Adrenal gland (tissue), 19 donors: ENCODE measurements around the gene CCL19. TPM values are rescaled to one million over a fixed set of nuclear protein-coding genes. Genes with fewer than 3 reads are reported as not detected.
"Not testable (repeated sequence)": the region's sequence is repeated elsewhere in the genome, so short reads cannot be mapped to it uniquely, and the experiment has no call there.

ENCODE experiments used
- DNase-seq, 7 donors: peaks; one replicate each; pipeline ENCODE4 v3.0.0-alpha.2; 2019 to 2020
- H3K27ac ChIP-seq, 5 donors: fragments of 200-600 bp; sonication (generic) in 4 of 5; 1 replicate in 3 of 5; 2 replicates in 2 of 5; pipeline versions ENCODE4 v1.5.1 to v1.8.0; 2016 to 2020; ENCODE audit warnings: mild to moderate bottlenecking in 1 of 5
- H3K27me3 ChIP-seq: fragments of 200-600 bp; 2 replicates; pipeline ENCODE4 v1.8.0; 2021
- H3K36me3 ChIP-seq, 2 donors: fragments of 200-600 bp; replicated peaks in 1 of 2; 1 replicate in 1 of 2; 2 replicates in 1 of 2; pipeline versions ENCODE4 v1.5.1 to v1.8.0; 2018 to 2022
- H3K4me1 ChIP-seq, 2 donors: fragments of 200-600 bp; replicated peaks in 1 of 2; 1 replicate in 1 of 2; 2 replicates in 1 of 2; pipeline versions ENCODE4 v1.5.1 to v1.8.0; 2018 to 2021
- H3K4me3 ChIP-seq, 4 donors: fragments of 200-600 bp; sonication (generic) in 3 of 4; one replicate each; pipeline ENCODE4 v1.5.1; 2016 to 2018
- H3K9me3 ChIP-seq, 3 donors: fragments of 200-600 bp; sonication (generic) in 1 of 3; replicated peaks in 1 of 3; 1 replicate in 2 of 3; 2 replicates in 1 of 3; pipeline versions ENCODE4 v1.5.1 to v1.8.0; 2016 to 2021
- POLR2A ChIP-seq, 2 donors: fragments of 450-650 bp; IDR thresholded peaks; one replicate each; pipeline ENCODE4 v1.6.1; 2017; ENCODE audit warnings: antibody characterized with exemption in 2 of 2, mild to moderate bottlenecking in 2 of 2, moderate library complexity in 1 of 2
- WGBS, 4 donors: extraction: QIAGEN DNeasy Blood & Tissue Kit in 2 of 4; methylation state at CpG; one replicate each; pipeline versions ENCODE4 v1.1.5 to v1.1.7; 2013 to 2017; 5-methylcytosine and 5-hydroxymethylcytosine counted together
- intact Hi-C, 2 donors: fragments of 100-400 bp; cut with DNase I; formaldehyde crosslinking; loops; one replicate each; pipeline versions ENCODE4 v1.14.1 to v1.15.0; 2022 to 2023
- long read RNA-seq, 10 donors: library from polyadenylated mRNA in 3 of 10; unstranded in 2 of 10; stranded (forward) in 1 of 10; transcript quantifications; one replicate each; pipeline ENCODE4 v2.0.0 and lab custom pipeline, GENCODE V29; 2021 to 2026
- polyA plus RNA-seq, 3 donors: library from polyadenylated mRNA; stranded (reverse); fragments of 200-250 nt in 2 of 3; fragments of 350-450 nt in 1 of 3; fragmentation: Illumina TruSeq in 1 of 3; extraction: RNeasy Lipid Tissue Mini Kit (QIAGEN cat#74804) in 1 of 3; gene quantifications; one replicate each; pipeline ENCODE4 v1.2.3, GENCODE V29; 2013 to 2014
- total RNA-seq, 9 donors: library from RNA; depleted of rRNA in 4 of 9; stranded (reverse); fragments of >200 nt in 4 of 9; fragments of 120-200 nt in 1 of 9; fragmentation: NEBNext Ultra II Directional in 1 of 9; extraction: Animal tissue kit (Norgen Biotek cat#: 25700) in 1 of 9; gene quantifications; one replicate each; pipeline versions ENCODE4 v1.1.0 to v1.2.4, GENCODE V29; 2013 to 2023
- TF ChIP-seq, protein P1 (sequence below), 6 experiments: fragments of 450-650 bp in 4 of 6; fragments of 200-600 bp in 2 of 6; sonication (generic) in 1 of 6; IDR thresholded peaks; 1 replicate in 5 of 6; 2 replicates in 1 of 6; pipeline versions ENCODE4 v1.5.1 to v1.8.0; 2016 to 2021; ENCODE audit warnings: antibody characterized with exemption in 6 of 6, mild to moderate bottlenecking in 2 of 6, moderate library complexity in 1 of 6
- donor health status: healthy with polysubstance abuse.
- donor health status: Bipolar disorder and iron deficiency.
- donor health status: DM: yes; HTN: yes; CAD: no.
- donor health status: DM: no; HTN: no; CAD: no.
- donor health status: DM: no; HTN: no; CAD: no.
- donor health status: DM: yes; HTN: yes; CAD: no.

CCL19 gene
- total RNA-seq (1 to 10 TPM in 2 of 9 donors, under 1 TPM in 1, not detected in 6; 0.39 to 2.4 (median 1.6) TPM), polyA plus RNA-seq (10 to 100 TPM in 2 of 3 donors, 1 to 10 TPM in 1; 7.5 to 23.3 (median 11.9) TPM)
- long read RNA-seq, donor 1, result 0 reads
- long read RNA-seq, donor 2, result 0 reads
- long read RNA-seq, donor 3, partial matches to known transcripts, result 0 of 2 reads
- long read RNA-seq, donor 3, other reads (novel, unspliced or antisense), result 0 of 2 reads
- long read RNA-seq, donor 4, result 0 reads
- long read RNA-seq, donor 5, partial matches to known transcripts, result 0 of 2 reads
- long read RNA-seq, donor 5, other reads (novel, unspliced or antisense), result 0 of 2 reads
- long read RNA-seq, donor 6, partial matches to known transcripts, result 0 of 2 reads
- long read RNA-seq, donor 6, other reads (novel, unspliced or antisense), result 0 of 2 reads
- long read RNA-seq, donor 7, result 0 reads
- long read RNA-seq, donor 8, result 0 reads
- long read RNA-seq, donor 9, partial matches to known transcripts, result 0 of 1 reads
- long read RNA-seq, donor 9, other reads (novel, unspliced or antisense), result 0 of 1 reads
- long read RNA-seq, donor 10, result 0 reads

DNA sequence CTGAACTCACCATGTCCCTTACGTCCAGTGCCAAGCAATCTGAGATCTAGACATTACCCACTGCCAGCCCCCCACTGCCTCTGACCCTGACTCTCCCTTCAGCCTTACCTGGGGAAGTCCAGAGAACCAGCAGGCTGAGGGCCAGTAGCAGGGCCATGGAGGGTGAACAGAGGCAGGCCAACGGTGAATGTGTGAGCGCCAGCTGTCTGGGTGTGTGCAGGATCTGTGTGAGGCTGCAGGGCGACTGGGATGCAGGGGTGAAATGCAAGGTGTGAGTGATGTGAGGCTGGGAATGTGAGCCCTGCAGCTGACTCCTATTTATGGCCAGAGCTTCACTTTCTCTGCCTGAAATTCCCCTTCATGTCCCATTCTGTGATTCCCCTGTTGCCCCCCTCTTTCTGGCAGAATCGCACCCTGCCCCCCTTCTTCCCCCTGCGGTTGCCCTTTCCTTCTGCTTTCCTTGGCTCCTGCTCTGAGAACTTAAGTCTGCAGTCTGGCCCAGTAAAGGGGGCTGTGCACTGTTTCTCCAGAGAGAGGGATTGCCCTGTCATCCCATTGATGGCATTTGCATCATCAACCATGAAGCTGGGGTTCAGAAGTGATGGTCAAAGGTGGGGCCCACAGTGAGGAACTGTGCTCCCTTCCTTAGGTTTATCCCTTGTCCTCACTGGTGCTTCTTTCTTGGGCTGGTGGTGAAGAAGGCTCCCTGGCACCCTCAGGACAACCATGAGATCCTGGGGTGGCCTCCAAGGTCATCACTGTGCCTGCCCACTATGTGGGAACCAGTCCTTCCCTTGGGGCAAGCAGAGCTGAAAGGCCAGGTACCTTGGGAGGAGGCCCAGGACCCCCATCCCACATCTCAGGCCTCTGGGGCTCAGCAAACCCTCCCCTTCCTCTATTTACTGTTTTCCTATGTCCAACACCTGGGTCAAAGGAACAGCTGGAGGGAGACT, at the start of gene CCL19:
Gene CCL19, minus strand, starts transcription at position 294 of the 953 bp plus-strand sequence. Its CDS starts 137 bp downstream, at position 157.
- H3K4me3 ChIP-seq, result no peak within 1 kb of the TSS
- H3K27me3 ChIP-seq, result no peaks in the 10 kb centered on the region
- no peaks in the 10 kb centered on the region for H3K36me3 ChIP-seq
- no peaks in the 10 kb centered on the region for H3K9me3 ChIP-seq
- TF ChIP-seq, protein P1, sequence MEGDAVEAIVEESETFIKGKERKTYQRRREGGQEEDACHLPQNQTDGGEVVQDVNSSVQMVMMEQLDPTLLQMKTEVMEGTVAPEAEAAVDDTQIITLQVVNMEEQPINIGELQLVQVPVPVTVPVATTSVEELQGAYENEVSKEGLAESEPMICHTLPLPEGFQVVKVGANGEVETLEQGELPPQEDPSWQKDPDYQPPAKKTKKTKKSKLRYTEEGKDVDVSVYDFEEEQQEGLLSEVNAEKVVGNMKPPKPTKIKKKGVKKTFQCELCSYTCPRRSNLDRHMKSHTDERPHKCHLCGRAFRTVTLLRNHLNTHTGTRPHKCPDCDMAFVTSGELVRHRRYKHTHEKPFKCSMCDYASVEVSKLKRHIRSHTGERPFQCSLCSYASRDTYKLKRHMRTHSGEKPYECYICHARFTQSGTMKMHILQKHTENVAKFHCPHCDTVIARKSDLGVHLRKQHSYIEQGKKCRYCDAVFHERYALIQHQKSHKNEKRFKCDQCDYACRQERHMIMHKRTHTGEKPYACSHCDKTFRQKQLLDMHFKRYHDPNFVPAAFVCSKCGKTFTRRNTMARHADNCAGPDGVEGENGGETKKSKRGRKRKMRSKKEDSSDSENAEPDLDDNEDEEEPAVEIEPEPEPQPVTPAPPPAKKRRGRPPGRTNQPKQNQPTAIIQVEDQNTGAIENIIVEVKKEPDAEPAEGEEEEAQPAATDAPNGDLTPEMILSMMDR (IDR thresholded peaks at IDR 0.05), result no peak
- TF ChIP-seq POLR2A (IDR thresholded peaks at IDR 0.05), result no peak
- intact Hi-C loops, result no loop called here
- H3K27ac ChIP-seq, result no peak within 1 kb of the TSS
- WGBS, 4 donors, result 61 to 76% (median 67%) methylated on average over 6 of the region's 6 CpGs
- H3K4me1 ChIP-seq, result no peaks in the 10 kb centered on the region
- no peak for DNase-seq

DNA sequence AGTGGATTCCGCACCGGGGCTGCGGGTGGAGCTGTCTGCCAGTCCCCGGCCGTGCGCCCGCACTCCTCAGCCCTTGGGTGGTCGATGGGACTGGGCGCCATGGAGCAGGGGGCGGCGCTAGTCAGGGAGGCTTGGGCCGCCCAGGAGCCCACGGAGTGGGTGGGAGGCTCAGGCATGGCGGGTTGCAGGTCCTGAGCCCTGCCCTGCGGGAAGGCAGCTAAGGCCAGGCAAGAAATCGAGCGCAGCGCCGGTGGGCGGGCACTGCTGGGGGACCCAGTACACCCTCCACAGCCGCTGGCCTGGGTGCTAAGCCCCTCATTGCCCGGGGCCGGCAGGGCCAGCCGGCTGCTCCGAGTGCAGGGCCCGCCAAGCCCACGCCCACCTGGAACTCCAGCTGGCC, 49.1 kb upstream of the CCL19 start:
- H3K27ac ChIP-seq, H3K27me3 ChIP-seq, H3K9me3 ChIP-seq, intact Hi-C loops, H3K4me1 ChIP-seq, DNase-seq, H3K4me3 ChIP-seq, H3K36me3 ChIP-seq: not testable (repeated sequence)
- 94 to 97% (median 95%) methylated on average over 8 to 27 of the region's 27 CpGs for WGBS, 4 donors

DNA sequence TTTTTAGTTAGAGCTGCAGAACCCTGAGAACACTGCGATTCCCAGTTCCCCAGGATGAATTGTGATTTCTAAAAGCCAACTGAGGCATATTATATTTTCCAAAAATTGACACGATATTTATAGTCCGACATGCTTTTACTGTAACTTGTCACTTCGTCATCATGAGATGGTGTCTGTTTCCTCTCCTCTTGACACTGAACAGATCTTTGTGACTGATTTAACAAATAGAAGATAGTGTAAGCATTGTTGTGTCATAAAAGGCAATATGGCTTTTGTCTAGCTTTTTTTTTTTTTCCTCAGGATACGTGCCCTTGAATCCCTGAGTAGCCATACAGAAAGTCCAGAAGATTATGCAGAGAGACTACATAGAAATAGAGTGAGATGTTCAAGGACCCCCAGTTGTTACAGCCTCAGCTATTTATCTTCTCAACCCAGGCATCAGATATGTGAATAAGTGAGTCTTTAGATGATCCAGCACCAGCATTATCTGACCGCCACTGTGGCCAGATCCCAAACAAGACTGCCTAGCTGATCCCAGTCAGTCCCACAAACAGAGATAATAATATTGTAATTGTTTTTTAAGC, 46.7 kb upstream of the CCL19 start:
- no peak overlapping the region for H3K27ac ChIP-seq
- H3K27me3 ChIP-seq, result no peaks in the 10 kb centered on the region
- H3K36me3 ChIP-seq, result no peaks in the 10 kb centered on the region
- no peak for DNase-seq
- H3K4me1 ChIP-seq, result no peaks in the 10 kb centered on the region
- TF ChIP-seq, protein P1 (IDR thresholded peaks at IDR 0.05), result no peak
- TF ChIP-seq POLR2A (IDR thresholded peaks at IDR 0.05), result no peak
- intact Hi-C loops, result no loop called here
- WGBS, 4 donors, result 62 to 78% (median 66%) methylated on average over 6 of the region's 6 CpGs
- no peak overlapping the region for H3K4me3 ChIP-seq
- no peaks in the 10 kb centered on the region for H3K9me3 ChIP-seq

DNA sequence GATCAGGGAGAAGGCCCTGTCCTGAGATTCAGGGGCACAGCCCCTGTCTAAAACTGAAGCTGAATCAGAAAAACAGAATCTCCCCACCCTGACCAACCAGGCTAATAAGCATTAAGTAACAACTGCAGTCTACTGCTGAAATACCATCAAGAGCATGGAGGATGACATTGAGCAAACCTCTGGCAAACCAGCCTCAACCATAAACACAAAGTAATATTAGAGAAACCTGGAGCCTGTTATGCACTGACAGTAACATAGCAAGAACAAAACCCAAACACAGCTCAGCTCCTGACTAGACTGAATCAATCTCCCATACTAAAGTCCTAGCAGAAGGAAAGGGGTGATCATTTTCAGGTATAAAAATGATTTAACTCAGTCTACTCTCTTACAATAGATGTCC, 43.6 kb upstream of the CCL19 start:
- intact Hi-C loops, result no loop called here

More for the DNA sequence above, 43.6 kb upstream of the CCL19 start:
- Histone ChIP-seq H3K4me1 (no peaks in the 10 kb centered on the region), H3K27ac (no peak overlapping the region), H3K4me3 (no peak overlapping the region), H3K36me3 (no peaks in the 10 kb centered on the region), H3K9me3 (no peaks in the 10 kb centered on the region), H3K27me3 (no peaks in the 10 kb centered on the region)
- no peak for TF ChIP-seq POLR2A (IDR thresholded peaks at IDR 0.05)
- TF ChIP-seq, protein P1 (IDR thresholded peaks at IDR 0.05), result no peak
- no peak for DNase-seq
